HG03520 (cell line): Measurements from ENCODE around the gene NLRC5.
"Not testable (repeated sequence)": the region's sequence is repeated elsewhere in the genome, so short reads cannot be mapped to it uniquely, and the experiment has no call there.

Experiments used
- ATAC-seq: cut with Tn5 transposase; IDR thresholded peaks from one replicate; pipeline ENCODE4 v1.9.1; 2021; ENCODE audit warnings: mild to moderate bottlenecking, moderate library complexity; ENCODE audit not compliant: unreplicated experiment

NLRC5 gene

GRCh38 chr16:57000271-57001025, 11.1 kb downstream of the NLRC5 start:
- ATAC-seq: no peak

- no peak for ATAC-seq
Measured at GRCh38 chr16:57001026-57001679, 11.8 kb downstream of the NLRC5 start.

- ATAC-seq: no peak
Measured at GRCh38 chr16:57003439-57004386, 14.4 kb downstream of the NLRC5 start.

- no peak for ATAC-seq
Measured at GRCh38 chr16:57004387-57005250, 15.3 kb downstream of the NLRC5 start.

GRCh38 chr16:57005597-57005996, 16.2 kb downstream of the NLRC5 start:
- ATAC-seq: not testable (repeated sequence)

GRCh38 chr16:57007050-57007449, 17.7 kb downstream of the NLRC5 start:
- ATAC-seq: no peak

GRCh38 chr16:57007530-57007929, 18.2 kb downstream of the NLRC5 start:
- ATAC-seq: no peak

GRCh38 chr16:57008440-57008839, 19.1 kb downstream of the NLRC5 start:
- no peak for ATAC-seq

- no peak for ATAC-seq
Measured at GRCh38 chr16:57009643-57010170, 20.4 kb downstream of the NLRC5 start.

GRCh38 chr16:57012353-57012752, 23.0 kb downstream of the NLRC5 start:
- ATAC-seq: no peak

- no peak for ATAC-seq
Measured at GRCh38 chr16:57013229-57013628, 23.9 kb downstream of the NLRC5 start.

- no peak for ATAC-seq
Measured at GRCh38 chr16:57013902-57014301, 24.5 kb downstream of the NLRC5 start.

GRCh38 chr16:57016301-57016700, 26.9 kb downstream of the NLRC5 start:
- no peak for ATAC-seq

GRCh38 chr16:57016831-57017230, 27.5 kb downstream of the NLRC5 start:
- no peak for ATAC-seq

GRCh38 chr16:57017251-57017650, 27.9 kb downstream of the NLRC5 start:
- no peak for ATAC-seq

GRCh38 chr16:57019746-57020145, 30.4 kb downstream of the NLRC5 start:
- no peak for ATAC-seq

GRCh38 chr16:57020651-57021050, 31.3 kb downstream of the NLRC5 start:
- no peak for ATAC-seq

GRCh38 chr16:57021757-57022156, 32.4 kb downstream of the NLRC5 start:
- no peak for ATAC-seq

GRCh38 chr16:57022445-57022844, 33.1 kb downstream of the NLRC5 start:
- ATAC-seq: no peak

- ATAC-seq: no peak
Measured at GRCh38 chr16:57023541-57024249, 34.3 kb downstream of the NLRC5 start.
